GM10847 (cell line): ENCODE results near the gene AMY2B.
"Not testable (repeated sequence)": the region's sequence is repeated elsewhere in the genome, so short reads cannot be mapped to it uniquely, and the experiment has no call there.

Source experiments
- POLR2A ChIP-seq: IDR thresholded peaks from 2 replicates; pipeline ENCODE4 v1.6.1; 2011; ENCODE audit not compliant: insufficient read length; ENCODE audit errors: extremely low read depth

AMY2B gene

GRCh38 chr1:103583887-103584286 is 12.5 kb downstream of the AMY2B start:
- no peak for TF ChIP-seq POLR2A

GRCh38 chr1:103584537-103584936 is 13.1 kb downstream of the AMY2B start:
- no peak for TF ChIP-seq POLR2A

GRCh38 chr1:103616362-103616761 is 45.0 kb downstream of the AMY2B start:
- no peak for TF ChIP-seq POLR2A

GRCh38 chr1:103616994-103617477 is 45.6 kb downstream of the AMY2B start, which contains the start of gene AMY2A:
TSS of gene AMY2A (plus strand) at chr1:103617427. CDS start at chr1:103617441, 14 bp downstream.
- TF ChIP-seq POLR2A = not testable (repeated sequence)
